Measurements from ENCODE around the gene APOA4. TPM values are rescaled to one million over a fixed set of nuclear protein-coding genes. Genes with fewer than 3 reads are reported as not detected.

The APOA4 gene
- total RNA-seq, 4 donors from 2014 or later = not detected

DNA sequence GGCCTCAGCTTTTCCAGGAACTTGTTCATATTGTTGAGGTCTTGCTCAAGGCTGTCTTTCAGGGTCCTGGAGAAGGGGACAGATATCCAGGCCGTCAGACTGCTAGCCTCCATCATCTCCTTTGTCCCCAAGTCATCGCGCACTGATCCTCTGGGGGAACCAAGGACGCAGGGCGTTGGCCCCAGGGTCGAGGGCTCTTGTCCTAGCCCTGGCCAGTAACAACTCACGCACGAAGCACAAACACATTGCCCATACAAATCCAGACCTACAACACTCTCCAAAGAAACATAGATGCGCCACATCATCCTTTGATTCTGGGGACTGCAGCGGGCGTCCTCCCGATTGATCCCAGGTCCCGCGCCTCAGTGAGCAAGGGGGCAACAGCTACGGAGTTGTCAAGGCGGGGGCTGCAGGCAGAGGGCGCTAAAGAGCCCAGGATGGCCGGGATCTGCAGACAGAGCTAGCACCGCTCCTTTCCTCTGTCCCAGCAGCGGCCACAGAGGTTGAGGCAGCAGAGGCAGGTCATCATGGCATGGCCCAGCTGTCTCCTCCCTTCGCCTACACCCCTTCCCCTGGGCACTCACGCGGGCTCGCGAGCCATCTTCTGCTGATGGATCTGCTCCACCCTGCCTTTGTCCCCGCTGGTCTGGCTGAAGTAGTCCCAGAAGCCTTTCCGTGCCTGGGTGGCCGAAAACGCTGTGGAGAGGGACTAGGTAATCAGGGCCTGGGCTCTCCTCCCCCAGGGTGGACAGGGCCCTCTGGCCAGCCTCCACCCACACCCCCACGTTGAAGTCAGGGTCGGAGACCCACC is 31.9 kb downstream of the APOA4 start:
- TF ChIP-seq, protein P1, sequence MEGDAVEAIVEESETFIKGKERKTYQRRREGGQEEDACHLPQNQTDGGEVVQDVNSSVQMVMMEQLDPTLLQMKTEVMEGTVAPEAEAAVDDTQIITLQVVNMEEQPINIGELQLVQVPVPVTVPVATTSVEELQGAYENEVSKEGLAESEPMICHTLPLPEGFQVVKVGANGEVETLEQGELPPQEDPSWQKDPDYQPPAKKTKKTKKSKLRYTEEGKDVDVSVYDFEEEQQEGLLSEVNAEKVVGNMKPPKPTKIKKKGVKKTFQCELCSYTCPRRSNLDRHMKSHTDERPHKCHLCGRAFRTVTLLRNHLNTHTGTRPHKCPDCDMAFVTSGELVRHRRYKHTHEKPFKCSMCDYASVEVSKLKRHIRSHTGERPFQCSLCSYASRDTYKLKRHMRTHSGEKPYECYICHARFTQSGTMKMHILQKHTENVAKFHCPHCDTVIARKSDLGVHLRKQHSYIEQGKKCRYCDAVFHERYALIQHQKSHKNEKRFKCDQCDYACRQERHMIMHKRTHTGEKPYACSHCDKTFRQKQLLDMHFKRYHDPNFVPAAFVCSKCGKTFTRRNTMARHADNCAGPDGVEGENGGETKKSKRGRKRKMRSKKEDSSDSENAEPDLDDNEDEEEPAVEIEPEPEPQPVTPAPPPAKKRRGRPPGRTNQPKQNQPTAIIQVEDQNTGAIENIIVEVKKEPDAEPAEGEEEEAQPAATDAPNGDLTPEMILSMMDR (IDR thresholded peaks at IDR 0.05; ENCODE audit: low read depth) = no peak

DNA sequence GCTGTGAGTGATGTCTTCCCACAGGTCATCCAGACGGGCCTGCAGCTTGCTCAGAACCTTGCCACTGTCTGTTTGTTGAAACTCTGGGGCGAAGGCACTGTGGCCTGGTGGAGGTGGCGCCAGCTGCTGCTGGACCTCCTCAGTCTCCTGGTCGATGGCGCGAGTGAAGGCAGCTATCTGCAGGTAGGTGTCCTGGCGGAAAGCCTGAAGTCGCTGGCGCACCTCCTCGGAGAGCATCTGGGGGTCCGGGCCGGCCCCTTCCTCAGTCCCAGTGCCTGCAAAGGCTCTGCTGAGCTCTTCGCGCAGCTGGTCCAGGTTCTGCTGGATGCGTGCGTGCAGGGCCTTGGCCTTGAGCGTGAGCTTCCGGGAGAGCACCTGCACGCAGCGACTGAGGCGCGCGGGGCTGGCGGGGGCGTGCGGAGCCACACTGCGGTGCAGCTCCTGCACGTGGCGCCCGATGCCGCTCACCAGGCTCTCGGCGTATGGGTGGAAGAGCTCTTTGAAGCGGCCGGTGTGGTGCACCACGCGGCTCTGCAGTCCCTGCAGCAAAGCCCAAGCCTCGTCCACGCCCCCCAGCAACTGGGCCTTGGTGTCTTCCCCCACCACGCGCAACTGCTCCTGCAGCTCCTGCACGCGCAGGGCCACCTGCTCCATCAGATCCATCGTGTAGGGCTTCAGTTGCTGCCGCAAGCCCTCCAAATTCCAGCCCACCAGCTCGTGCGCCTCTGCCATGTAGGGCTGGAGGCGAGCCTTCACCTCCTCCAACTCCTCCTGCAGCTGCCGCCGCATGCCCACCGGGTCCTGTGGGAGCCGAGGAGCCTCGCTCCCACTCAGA is 32.7 kb downstream of the APOA4 start:
- TF ChIP-seq, protein P1 (IDR thresholded peaks at IDR 0.05; ENCODE audit: low read depth) = no peak

DNA sequence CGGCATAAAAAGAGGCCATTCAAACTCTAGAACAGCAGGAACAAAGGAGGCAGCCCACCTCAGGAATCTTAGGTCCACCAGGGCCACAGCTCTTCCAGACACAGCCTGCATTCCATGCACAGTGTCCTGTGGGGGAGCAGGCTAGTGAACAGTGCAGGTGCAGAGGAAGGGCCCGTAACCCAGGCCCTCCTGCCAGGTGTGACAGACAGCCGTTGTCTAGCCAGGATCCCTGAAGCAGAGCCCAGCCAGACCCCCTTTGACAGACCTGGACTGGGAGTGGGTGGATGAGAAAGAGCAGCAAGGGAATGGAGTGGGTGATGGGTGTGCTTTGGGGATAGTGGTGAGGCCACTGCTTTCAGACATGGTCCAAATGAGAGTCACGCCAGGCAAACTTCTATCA is 34.1 kb downstream of the APOA4 start:
- TF ChIP-seq, protein P1 (IDR thresholded peaks at IDR 0.05; ENCODE audit: low read depth) = no peak

DNA sequence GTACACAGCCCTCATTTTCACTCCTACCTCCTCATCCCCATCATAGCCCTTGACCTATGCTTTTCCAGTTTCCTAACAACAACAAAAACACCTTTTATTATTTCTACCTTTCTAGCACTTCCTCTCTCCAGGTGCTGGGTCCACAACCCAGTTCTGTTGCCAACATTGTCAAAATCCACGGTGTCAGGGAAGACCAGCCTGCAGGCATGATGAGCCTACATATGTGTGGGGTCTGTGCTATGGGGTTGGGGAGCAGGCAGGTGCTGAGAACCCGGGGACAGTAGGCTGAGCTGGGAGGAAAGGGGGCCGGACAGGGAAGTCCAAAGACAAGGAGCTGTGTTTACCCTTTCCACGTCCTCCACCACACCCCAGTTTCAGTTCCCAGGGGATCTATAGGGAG is 34.6 kb downstream of the APOA4 start:
- TF ChIP-seq, protein P1 (IDR thresholded peaks at IDR 0.05; ENCODE audit: low read depth) = no peak

DNA sequence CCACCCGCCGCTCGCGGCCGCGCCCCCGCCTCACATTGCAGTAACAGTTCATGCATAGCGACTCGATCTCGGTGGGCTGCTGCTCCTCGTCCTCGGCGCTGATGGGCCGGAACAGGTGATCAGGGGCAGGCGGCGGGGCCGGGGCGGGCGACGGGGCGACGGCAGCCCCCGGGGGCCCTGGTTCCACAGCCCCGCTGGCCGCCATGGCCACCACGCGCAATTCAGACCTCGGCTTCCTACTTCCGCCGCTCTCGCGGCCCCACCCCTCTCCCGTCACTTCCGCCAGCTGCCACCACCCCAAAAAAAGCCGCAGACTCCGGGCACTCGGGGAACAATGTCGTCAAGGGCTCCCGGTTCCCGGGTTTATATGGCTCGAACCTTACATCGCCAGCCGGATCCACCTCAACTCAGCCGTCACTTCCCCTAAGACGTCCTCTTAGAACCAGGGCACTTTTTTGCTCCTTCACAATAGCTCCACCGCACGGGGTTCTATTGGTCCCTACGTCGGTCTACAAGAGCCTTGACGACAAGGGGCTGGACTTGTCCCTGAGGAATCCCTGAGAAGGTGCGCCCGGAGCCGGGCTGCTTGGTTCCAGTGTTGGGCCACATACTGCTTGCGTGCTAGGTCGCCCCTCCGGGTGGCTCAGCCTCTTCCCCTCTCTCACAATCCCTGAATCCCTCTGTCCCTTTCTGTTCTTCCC is 35.2 kb downstream of the APOA4 start, which contains the start of gene ZPR1:
Gene ZPR1 (minus strand): TSS at position 238 of the 701 bp plus-strand sequence. CDS start 33 bp downstream, at position 205.
- TF ChIP-seq, protein P1 (IDR thresholded peaks at IDR 0.05; ENCODE audit: low read depth) = no peak

DNA sequence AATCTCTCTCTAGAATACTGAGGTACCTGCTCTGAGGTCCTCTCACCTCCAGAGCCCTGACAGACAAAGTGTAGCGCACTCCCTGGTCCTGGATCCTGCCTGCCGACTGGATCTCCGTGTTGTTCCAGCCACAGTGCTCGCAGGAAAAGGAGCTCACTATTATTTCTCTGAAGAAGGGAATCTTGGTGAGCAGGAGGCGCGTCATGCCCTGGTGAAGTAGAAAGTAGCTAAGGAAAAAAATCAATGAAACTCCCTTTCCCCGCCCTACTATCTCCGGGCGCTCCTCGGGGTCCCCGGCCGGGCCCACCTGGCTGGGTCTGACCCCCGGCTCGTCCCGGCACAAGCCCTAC is 35.7 kb downstream of the APOA4 start:
- TF ChIP-seq, protein P1 (IDR thresholded peaks at IDR 0.05; ENCODE audit: low read depth) = no peak

Measured in subcutaneous adipose tissue (tissue), 4 donors.